ENCODE results near the gene FOXD1.
"Not testable (repeated sequence)": the region's sequence is repeated elsewhere in the genome, so short reads cannot be mapped to it uniquely, and the experiment has no call there.

Gene FOXD1

GRCh38 chr5:73448463-73449136 is at the start of gene FOXD1:
FOXD1 (minus strand) TSS chr5:73448777; CDS start chr5:73448362, 415 bp downstream.
- peak; percentile 67 for DNase-seq

DNA sequence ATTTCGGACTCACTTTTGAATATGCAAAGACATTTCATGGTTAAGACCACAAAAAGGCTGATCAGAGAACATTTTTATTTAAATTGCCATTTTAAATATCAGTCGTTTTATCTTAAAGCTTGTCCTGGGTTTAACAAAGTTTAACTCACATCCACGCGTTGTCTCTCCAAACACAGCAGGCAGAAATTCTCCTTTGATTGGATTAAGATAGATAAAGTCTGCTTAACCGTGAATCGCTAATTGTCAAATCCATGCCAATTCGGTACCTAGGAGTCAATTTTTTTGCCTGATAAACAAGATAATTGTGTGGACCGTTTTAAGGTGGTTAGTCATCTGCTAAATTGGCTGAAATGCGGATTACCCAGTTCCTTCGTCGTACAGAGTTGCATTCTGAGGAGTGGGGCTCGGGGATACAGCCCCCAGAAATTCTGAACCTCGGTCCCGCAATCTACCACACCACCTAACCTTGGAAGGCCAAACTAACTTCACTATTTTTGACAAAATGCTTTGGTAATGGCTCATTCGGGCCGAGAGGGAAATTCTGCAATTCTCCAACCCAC is 49.0 kb upstream of the FOXD1 start:
- no peak for DNase-seq

GRCh38 chr5:73496984-73497457 is 48.4 kb upstream of the FOXD1 start:
- no peak for DNase-seq

DNA sequence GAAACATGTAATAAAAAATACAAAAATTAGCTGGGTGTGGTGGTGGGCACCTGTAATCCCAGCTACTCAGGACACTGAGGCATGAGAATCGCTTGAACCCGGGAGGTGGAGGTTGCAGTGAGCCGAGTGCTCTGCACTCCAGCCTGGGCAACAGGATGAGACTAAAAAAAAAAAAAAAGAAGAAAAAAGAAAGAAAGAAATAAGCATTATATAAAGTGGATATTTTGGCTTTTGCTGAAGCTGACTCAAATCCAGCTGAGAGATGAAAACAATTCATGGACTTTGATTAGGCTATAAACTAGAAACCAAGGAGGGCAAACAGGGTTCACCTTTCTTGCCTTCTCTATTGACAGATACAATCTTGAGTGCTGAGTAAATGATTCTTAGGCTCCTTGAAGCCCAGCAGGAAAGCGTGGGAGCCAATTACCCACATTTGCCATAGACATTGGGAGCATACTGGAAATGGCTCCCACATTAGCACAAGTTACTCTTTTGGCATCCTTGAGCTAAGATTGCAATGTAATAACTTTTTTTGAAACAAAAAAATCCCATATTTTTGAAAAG is 47.3 kb upstream of the FOXD1 start:
- no peak for DNase-seq

- DNase-seq: no peak
Observed at GRCh38 chr5:73494721-73495120, 46.1 kb upstream of the FOXD1 start.

- no peak for DNase-seq
Observed at GRCh38 chr5:73493421-73493820, 44.8 kb upstream of the FOXD1 start.

GRCh38 chr5:73491155-73491554 is 42.6 kb upstream of the FOXD1 start:
- no peak for DNase-seq

GRCh38 chr5:73490088-73490487 is 41.5 kb upstream of the FOXD1 start:
- DNase-seq: no peak

- DNase-seq: no peak
Observed at GRCh38 chr5:73488806-73489205, 40.2 kb upstream of the FOXD1 start.

GRCh38 chr5:73487815-73488214 is 39.2 kb upstream of the FOXD1 start:
- DNase-seq: no peak

DNA sequence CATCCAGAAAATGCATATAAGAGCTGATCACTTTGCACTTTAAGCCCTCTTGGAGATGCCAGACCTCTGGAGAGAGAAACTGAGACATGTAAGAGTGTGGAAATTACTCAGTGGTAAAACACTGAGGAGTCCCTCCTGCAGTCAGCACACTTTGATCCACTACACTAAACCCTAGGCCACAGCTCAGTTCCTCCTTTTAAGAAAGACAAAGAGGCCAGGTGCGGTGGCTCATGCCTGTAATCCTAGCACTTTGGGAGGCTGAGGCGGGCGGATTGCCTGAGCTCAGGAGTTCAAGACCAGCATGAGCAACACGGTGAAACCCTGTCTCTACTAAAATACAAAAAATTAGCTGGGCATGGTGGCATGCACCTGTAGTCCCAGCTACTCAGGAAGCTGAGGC is 38.7 kb upstream of the FOXD1 start:
- DNase-seq: not testable (repeated sequence)

GRCh38 chr5:73486119-73486899 is 37.7 kb upstream of the FOXD1 start:
- no peak for DNase-seq

GRCh38 chr5:73485715-73486114 is 37.1 kb upstream of the FOXD1 start:
- no peak for DNase-seq

- no peak for DNase-seq
Observed at GRCh38 chr5:73484511-73484910, 35.9 kb upstream of the FOXD1 start.

GRCh38 chr5:73483676-73484075 is 35.1 kb upstream of the FOXD1 start:
- DNase-seq: no peak

GRCh38 chr5:73482383-73483136 is 34.0 kb upstream of the FOXD1 start:
- DNase-seq: no peak

GRCh38 chr5:73480500-73480899 is 31.9 kb upstream of the FOXD1 start:
- DNase-seq: no peak

DNA sequence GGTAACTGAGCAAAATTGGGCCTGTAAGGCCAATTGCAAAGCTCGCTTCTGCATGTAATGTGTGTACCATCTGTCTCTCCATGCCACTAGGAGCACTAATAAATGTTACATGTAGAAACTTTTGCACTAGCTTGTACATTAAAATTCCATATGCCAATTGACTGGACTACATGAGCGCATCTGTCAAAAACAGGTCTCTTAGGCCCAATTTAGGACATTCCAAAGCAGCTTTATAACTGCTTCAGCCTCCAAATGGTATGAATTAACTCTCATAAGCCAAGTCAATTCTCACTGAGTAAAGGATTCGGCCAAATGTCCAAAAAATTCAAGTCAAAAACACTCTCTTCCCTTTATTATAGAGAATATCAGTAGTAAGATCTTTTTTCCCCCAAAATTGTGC is 23.5 kb upstream of the FOXD1 start:
- DNase-seq: no peak

DNA sequence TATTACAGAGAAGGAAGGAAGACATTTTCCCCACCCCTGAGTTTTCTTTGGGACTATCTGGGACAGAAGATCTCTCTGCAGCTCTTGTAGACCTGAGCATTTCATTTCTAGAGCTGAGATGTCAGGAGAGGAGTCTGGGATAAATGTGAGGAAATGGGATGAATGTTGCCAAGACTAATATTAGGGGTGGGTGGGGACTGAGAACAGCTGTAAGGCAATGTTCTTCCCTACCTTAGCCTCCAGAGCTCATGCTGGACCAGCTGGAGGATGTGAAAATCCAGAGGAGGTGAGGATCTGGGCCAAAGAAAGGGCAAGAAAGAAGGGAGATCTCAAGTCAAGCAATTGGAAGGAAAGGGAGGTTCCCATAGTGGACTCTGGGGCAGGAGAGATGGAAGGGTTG is 23.1 kb upstream of the FOXD1 start:
- no peak for DNase-seq

DNA sequence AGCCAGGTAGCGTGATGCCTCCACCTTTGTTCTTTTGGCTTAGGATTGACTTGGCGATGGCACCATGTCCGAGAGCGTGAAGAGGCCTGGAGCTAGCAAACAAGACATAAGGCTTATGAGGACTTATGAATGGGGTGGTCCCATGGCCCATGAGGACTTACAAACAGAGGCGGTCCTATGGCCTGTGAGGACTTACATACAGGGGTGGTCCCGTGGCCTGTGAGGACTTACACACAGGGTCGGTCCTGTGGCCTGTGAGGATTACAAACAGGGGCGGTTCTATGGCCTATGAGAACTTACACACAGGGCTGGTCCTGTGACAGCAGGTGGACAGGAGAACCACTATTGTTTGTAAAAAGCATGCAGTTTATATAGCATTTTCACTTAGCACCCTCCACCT is 21.3 kb upstream of the FOXD1 start:
- DNase-seq: no peak

DNA sequence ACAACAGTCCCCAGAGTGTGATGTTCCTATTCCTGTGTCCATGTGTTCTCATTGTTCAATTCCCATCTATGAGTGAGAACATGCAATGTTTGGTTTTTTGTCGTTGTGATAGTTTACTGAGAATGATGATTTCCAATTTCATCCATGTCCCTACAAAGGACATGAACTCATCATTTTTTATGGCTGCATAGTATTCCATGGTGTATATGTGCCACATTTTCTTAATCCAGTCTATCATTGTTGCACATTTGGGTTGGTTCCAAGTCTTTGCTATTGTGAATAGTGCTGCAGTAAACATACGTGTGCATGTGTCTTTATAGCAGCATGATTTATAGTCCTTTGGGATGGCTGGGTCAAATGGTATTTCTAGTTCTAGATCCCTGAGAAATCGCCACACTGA is 20.1 kb upstream of the FOXD1 start:
- not testable (repeated sequence) for DNase-seq

DNA sequence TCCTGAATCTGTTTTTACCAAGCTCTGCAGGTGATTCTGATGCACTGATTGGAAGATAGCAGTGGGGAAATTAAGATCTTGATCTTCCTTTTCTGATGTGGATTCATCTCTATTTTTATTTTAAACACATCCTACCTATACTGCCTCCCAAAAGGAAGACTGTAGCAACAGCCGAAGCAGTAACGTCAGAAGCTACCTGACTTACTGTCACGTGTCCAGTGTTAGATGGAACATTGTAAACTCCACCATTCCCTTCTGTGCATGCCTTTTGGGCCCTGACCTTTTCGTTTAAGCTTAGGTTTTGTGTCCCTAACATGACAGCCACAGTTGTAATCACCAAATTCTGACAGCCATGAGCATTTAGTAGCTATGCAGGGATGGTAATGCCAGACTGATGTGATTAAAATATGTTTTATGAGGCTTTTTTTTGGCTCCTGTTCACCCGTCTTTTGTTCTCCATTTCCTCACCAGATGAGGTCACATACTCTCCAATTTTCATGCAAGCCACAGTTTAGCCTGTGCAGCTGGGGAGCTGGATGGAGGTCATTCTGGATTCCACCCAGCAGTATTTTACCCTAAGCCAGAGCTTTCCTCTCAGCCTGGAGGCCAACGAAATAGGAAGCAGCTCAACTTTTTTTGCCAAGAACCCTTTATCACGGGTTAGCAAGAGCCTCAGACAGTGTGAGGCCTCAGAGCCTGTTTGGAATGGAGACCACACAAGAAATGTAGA is 15.6 kb upstream of the FOXD1 start:
- DNase-seq: no peak

All from stimulated activated CD8-positive, alpha-beta memory T cell treated with anti-CD3 and anti-CD28 coated beads, Interleukin-4, amount 100 ng/mL, for 48 hours (primary cell).